ENCODE results near the gene ERP29.
"Not testable (repeated sequence)": the region's sequence is repeated elsewhere in the genome, so short reads cannot be mapped to it uniquely, and the experiment has no call there.

ERP29 gene

DNA sequence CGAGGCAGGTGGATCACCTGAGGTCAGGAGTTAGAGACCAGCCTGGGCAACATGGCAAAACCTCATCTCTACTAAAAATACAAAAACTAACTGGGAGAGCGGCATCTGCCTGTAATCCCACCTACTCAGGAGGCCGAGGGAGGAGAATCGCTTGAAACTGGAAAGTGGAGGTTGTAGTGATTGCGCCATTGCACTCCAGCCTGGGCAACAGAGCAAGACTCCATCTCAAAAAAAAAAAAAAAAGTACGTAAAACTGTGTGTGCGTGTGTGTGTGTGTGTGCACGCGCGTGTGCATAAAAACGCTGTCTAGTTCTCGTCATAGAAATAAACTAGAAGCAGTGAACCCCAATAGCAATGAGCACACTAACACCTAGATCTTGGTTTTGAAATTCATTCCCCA, 23.4 kb downstream of the ERP29 start:
- H3K27me3 Mint-ChIP-seq; DNase-seq (ENCODE audit: low spot score in 2 of 2); H3K4me3 Mint-ChIP-seq; ATAC-seq (ENCODE audit: low read depth); H3K9me3 Mint-ChIP-seq; H3K4me1 Mint-ChIP-seq; H3K27ac Mint-ChIP-seq: not testable (repeated sequence)
- H3K36me3 Mint-ChIP-seq: peaks cover 29% of the 10 kb centered on the region

DNA sequence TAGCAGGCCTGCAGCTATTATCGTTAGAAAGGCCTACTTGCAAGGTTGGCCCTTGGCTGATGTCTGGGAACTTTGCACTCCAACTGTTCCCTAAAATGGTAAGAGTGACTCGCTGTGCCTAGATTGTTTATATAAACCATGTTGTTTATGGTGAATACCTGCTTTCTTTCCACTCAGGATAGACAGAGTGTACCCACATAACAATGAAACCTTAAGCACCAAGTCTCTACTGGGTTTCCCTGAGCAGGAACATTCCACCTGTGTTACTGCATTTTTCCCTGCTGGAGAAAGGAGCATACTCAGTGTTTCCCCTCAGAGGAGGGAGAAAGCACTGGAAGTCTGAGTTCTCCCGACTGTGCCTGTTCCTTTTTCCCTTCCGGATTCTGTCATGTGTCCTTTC, 32.8 kb downstream of the ERP29 start:
- H3K4me1 Mint-ChIP-seq: peaks cover 6% of the 10 kb centered on the region
- ATAC-seq (ENCODE audit: low read depth) (no peak), DNase-seq (ENCODE audit: low spot score in 2 of 2) (no peak)
- H3K9me3 Mint-ChIP-seq: no peaks in the 10 kb centered on the region
- H3K4me3 Mint-ChIP-seq: no peak overlapping the region
- peaks cover 24% of the 10 kb centered on the region for H3K36me3 Mint-ChIP-seq
- peak overlapping the region; percentile 57 for H3K27ac Mint-ChIP-seq
- H3K27me3 Mint-ChIP-seq: no peaks in the 10 kb centered on the region

DNA sequence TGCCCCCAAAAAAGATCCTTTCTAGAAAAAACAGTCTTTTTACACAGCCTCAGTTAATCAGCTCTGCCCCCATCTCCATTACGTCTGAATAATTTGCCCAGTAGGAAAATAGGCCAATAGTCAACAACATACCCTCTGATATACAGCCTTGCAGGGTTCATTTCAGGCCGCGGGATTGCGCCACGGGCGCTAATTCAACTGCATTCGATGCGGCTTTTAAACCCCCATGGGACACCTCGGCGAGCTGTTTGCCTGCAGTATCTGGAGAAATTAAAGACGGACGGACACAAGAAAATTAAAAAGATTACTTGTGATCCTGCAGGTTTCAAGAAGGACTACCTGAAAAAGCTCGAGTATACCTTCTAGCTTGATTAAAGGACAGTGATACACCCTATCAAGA, 36.1 kb downstream of the ERP29 start:
- ATAC-seq (ENCODE audit: low read depth): no peak
- Mint-ChIP-seq H3K4me1 (peaks cover 6% of the 10 kb centered on the region), H3K9me3 (no peaks in the 10 kb centered on the region), H3K27ac (no peak overlapping the region), H3K27me3 (no peaks in the 10 kb centered on the region), H3K36me3 (peaks cover 24% of the 10 kb centered on the region), H3K4me3 (no peak overlapping the region)
- no peak for DNase-seq (ENCODE audit: low spot score in 2 of 2)

DNA sequence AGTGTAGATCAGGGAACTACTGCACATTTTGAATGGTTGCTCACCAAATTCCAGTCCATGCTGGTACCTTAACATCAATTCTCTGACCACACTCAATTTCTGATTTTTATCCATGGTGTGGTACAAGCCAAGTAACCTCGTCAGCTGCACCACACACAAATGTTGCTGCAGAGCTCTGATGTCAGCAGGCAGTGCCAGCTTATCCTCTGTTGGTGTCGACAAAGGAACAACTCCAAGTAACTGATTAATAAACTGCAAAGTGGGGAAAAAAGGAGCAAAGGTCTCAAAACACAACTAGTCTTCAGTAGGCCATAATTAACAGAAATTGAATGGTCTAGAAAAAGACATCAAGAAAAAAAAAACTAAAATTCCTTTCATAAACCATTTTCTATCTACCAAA, 47.9 kb downstream of the ERP29 start:
- Mint-ChIP-seq H3K27ac (no peak overlapping the region), H3K27me3 (no peaks in the 10 kb centered on the region), H3K36me3 (peaks cover 23% of the 10 kb centered on the region), H3K4me3 (no peak overlapping the region), H3K4me1 (no peaks in the 10 kb centered on the region), H3K9me3 (no peaks in the 10 kb centered on the region)
- DNase-seq (ENCODE audit: low spot score in 2 of 2) (no peak), ATAC-seq (ENCODE audit: low read depth) (no peak)

DNA sequence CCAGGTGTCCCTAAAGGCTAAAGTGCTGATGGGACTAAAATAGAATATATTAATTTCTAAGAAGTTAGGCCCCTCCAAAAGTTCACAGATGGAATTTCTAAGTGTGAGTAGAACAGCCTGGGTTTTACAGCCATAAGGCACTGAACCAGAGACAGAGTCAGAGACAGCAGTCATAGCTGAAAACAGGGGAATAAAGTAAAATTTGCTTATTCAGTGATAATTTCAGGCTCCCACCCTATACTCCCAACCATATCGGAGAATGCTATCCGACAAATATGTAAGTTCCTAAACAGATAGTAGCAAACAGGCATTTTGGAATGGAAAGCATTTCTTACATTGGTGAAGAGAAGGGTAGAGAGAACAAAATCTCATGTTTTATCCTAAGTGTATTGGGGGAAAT, 50.0 kb downstream of the ERP29 start:
- H3K27ac Mint-ChIP-seq: no peak overlapping the region
- ATAC-seq (ENCODE audit: low read depth) (no peak), DNase-seq (ENCODE audit: low spot score in 2 of 2) (no peak)
- no peak overlapping the region for H3K4me3 Mint-ChIP-seq
- H3K27me3 Mint-ChIP-seq: no peaks in the 10 kb centered on the region
- H3K9me3 Mint-ChIP-seq: no peaks in the 10 kb centered on the region
- no peaks in the 10 kb centered on the region for H3K4me1 Mint-ChIP-seq
- peaks cover 29% of the 10 kb centered on the region for H3K36me3 Mint-ChIP-seq

DNA sequence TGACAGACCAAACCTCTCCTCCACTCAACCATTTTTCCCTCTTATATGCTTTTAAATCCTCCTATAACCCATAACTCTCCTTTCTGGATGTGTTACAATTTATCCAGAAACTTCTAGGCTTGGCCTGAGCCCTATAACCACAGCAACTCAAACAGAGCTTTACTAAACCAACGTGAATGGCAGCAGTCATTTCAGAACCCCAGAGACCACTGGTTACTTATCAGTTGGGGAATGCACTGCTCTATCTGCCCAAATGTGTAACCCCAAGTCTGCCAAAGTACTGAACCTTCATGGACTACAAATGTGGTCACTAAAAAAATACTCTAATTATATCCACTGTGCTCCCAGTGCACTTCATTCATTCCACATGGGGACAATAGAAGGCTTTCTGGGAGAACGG, 53.3 kb downstream of the ERP29 start:
- Mint-ChIP-seq H3K9me3 (no peaks in the 10 kb centered on the region), H3K27ac (no peak overlapping the region), H3K4me1 (no peaks in the 10 kb centered on the region), H3K27me3 (no peaks in the 10 kb centered on the region), H3K36me3 (peaks cover 29% of the 10 kb centered on the region), H3K4me3 (no peak overlapping the region)
- ATAC-seq (ENCODE audit: low read depth) (no peak), DNase-seq (ENCODE audit: low spot score in 2 of 2) (no peak)
